ENCODE measurements around the gene PLCG1. TPM values are rescaled to one million over a fixed set of nuclear protein-coding genes. Genes with fewer than 3 reads are reported as not detected.
"Not testable (repeated sequence)": the region's sequence is repeated elsewhere in the genome, so short reads cannot be mapped to it uniquely, and the experiment has no call there.

The PLCG1 gene
- total and polyA plus RNA-seq, 7 donors = 16.0 to 43.1 (median 22.9) TPM

GRCh38 chr20:41126719-41127118, 10.6 kb upstream of the PLCG1 start:
- Histone ChIP-seq H3K27me3 (ENCODE audit: insufficient read depth in 3 of 3, low read length in 2 of 3) (no peaks in the 10 kb centered on the region), H3K9me3 (no peaks in the 10 kb centered on the region), H3K36me3 (ENCODE audit: insufficient read depth in 1 of 2, low read depth in 1 of 2) (peaks cover 10 to 47% of the 10 kb centered on the region in 2 donors), H3K4me3 (no peak overlapping the region), H3K4me1 (no peaks in the 10 kb centered on the region), H3K27ac (no peak overlapping the region)
- WGBS, 3 donors = 82 to 94% (median 92%) methylated on average over 3 of the region's 3 CpGs
- no peak for TF ChIP-seq CTCF (IDR thresholded peaks at IDR 0.05)
- DNase-seq (no peak), ATAC-seq (peak in 1 of 4 donors; percentile 37)
- intact Hi-C loops (cut with DNase I) = no loop called here

- intact Hi-C loops (cut with DNase I); H3K27ac ChIP-seq; H3K4me1 ChIP-seq; H3K4me3 ChIP-seq; H3K9me3 ChIP-seq; H3K27me3 ChIP-seq (ENCODE audit: insufficient read depth in 3 of 3, low read length in 2 of 3); DNase-seq; ATAC-seq: not testable (repeated sequence)
- WGBS, 3 donors = 50% methylated on average over 1 of the region's 3 CpGs; no CpG with 5 or more reads in 2 of the 3 donors
- H3K36me3 ChIP-seq (ENCODE audit: insufficient read depth in 1 of 2, low read depth in 1 of 2) = peaks cover 0 to 31% of the 10 kb centered on the region in 2 donors
These were observed 9.0 kb upstream of the PLCG1 start for GRCh38 chr20:41128317-41128716.

- no peaks in the 10 kb centered on the region for H3K36me3 ChIP-seq (ENCODE audit: insufficient read depth in 1 of 2, low read depth in 1 of 2)
- TF ChIP-seq CTCF (IDR thresholded peaks at IDR 0.05) = no peak
- H3K27ac ChIP-seq = no peak overlapping the region
- DNase-seq (no peak), ATAC-seq (no peak)
- intact Hi-C loops (cut with DNase I) = no loop called here
- WGBS, 3 donors = 82 to 87% (median 85%) methylated on average over 5 of the region's 5 CpGs
- no peak overlapping the region for H3K4me3 ChIP-seq
- no peaks in the 10 kb centered on the region for H3K27me3 ChIP-seq (ENCODE audit: insufficient read depth in 3 of 3, low read length in 2 of 3)
- peaks cover 10% of the 10 kb centered on the region for H3K4me1 ChIP-seq
- no peaks in the 10 kb centered on the region for H3K9me3 ChIP-seq
These were observed 5.6 kb upstream of the PLCG1 start for GRCh38 chr20:41131594-41132387.

GRCh38 chr20:41132388-41132775, 5.0 kb upstream of the PLCG1 start:
- intact Hi-C loops (cut with DNase I); DNase-seq: not testable (repeated sequence)
- 84 to 90% (median 86%) methylated on average over 9 of the region's 9 CpGs for WGBS, 3 donors

GRCh38 chr20:41133709-41134361, 3.5 kb upstream of the PLCG1 start:
- no peak overlapping the region for H3K4me3 ChIP-seq
- no peaks in the 10 kb centered on the region for H3K36me3 ChIP-seq (ENCODE audit: insufficient read depth in 1 of 2, low read depth in 1 of 2)
- H3K4me1 ChIP-seq = peaks cover 19% of the 10 kb centered on the region
- no peak for DNase-seq
- intact Hi-C loops (cut with DNase I) = loop anchor here in 1 of 2 donors (2.0 kb wide), 1 partner anchor 207 kb away; the partner anchor contains the start of gene LPIN3
- H3K27me3 ChIP-seq (ENCODE audit: insufficient read depth in 3 of 3, low read length in 2 of 3) = no peaks in the 10 kb centered on the region
- no peak overlapping the region for H3K27ac ChIP-seq
- no peak for TF ChIP-seq CTCF (IDR thresholded peaks at IDR 0.05)
- WGBS, 3 donors = 76 to 90% (median 87%) methylated on average over 7 of the region's 7 CpGs
- ATAC-seq = no peak
- H3K9me3 ChIP-seq = no peaks in the 10 kb centered on the region

More at GRCh38 chr20:41132388-41132775, 5.0 kb upstream of the PLCG1 start:
- not testable (repeated sequence) for H3K4me3 ChIP-seq; H3K9me3 ChIP-seq; H3K36me3 ChIP-seq (ENCODE audit: insufficient read depth in 1 of 2, low read depth in 1 of 2); ATAC-seq; H3K27ac ChIP-seq; H3K27me3 ChIP-seq (ENCODE audit: insufficient read depth in 3 of 3, low read length in 2 of 3); H3K4me1 ChIP-seq
